BJ (cell line): ENCODE results near the gene NRGN. TPM values are rescaled to one million over a fixed set of nuclear protein-coding genes. Genes with fewer than 3 reads are reported as not detected.

Source experiments
- CTCF ChIA-PET: fragments of 350-600 bp; formaldehyde crosslinking; extraction: SDS; loops from one replicate; lab custom pipeline; 2021; ENCODE audit warnings: antibody characterized with exemption, inconsistent platforms; lab: Yijun Ruan, JAX
- POLR2A ChIA-PET: fragments of 300-600 bp; sonication (Branson Sonifier 250); formaldehyde crosslinking; extraction: SDS; loops from one replicate; lab custom pipeline; 2021; ENCODE audit warnings: antibody characterized with exemption; lab: Charles Lee
- DNase-seq: peaks from one replicate; pipeline ENCODE4 v3.0.0-alpha.2; 2011; ENCODE audit warnings: low read depth
- H3K27me3 ChIP-seq: 2 replicates; pipeline ENCODE4 v1.6.0; 2011; ENCODE audit warnings: low read length; ENCODE audit not compliant: control insufficient read depth, insufficient read depth
- H3K36me3 ChIP-seq: 2 replicates; pipeline ENCODE4 v1.5.1; 2011; ENCODE audit warnings: low read length; ENCODE audit not compliant: control insufficient read depth, insufficient read depth
- H3K4me3 ChIP-seq: 2 replicates; pipeline ENCODE4 v1.5.1; 2011; ENCODE audit warnings: low read depth, mild to moderate bottlenecking, control low read depth, low read length
- polyA plus RNA-seq: library from polyadenylated mRNA; depleted of rRNA; stranded (reverse); fragments of >200 nt; gene quantifications from 2 replicates; pipeline ENCODE4 v1.2.3, GENCODE V29; 2011
- TF ChIP-seq, protein P1 (sequence below): IDR thresholded peaks from 2 replicates; pipeline ENCODE4 v1.5.1; 2011; ENCODE audit warnings: low read depth, mild to moderate bottlenecking, control low read depth, inconsistent platforms, low read length, moderate library complexity; ENCODE audit not compliant: insufficient read depth

The NRGN gene
- polyA plus RNA-seq, 1 experiment: 1.6 TPM

DNA sequence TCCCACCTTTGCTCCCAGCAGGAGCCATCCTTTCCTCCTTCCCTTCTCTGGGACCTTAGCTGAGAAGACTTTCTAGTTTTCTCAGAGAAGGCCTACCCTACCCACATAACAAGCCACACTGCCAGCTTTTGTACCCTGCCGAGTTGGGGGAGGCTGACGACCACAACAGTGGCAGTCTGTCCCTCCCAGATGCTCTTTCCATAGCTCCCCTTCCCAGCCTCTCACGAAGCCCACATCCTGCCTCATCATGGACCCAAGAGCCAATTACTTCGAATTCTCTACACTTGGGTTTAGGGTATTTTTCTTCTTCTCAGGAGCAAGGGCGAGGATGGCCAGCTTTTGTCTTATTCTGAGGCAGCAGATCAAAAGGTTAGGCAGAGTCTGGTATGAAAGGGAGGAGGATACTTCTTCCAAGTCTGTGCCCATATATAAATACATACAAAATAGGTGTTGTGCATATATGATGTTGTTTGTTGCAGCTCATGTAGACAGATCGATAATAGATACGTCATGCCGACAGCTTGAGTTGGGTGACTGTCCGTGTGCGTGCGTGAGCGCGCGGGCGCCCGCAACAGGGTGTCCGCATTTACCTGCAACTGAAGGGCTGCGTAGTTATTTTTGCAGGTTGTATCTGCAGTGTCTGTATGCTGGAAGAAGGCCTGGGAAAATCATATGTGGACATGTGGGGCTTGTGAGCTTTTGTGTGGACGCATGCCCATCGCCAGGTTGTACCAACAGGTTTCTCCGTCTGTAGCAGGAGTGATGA is 846 bp upstream of the NRGN start:
- CTCF ChIA-PET: interaction anchor here (0.8 to 1.9 kb wide), 4 partner anchors 20 to 70 kb away, joined by 3 to 9 read pairs (median 4); no protein-coding TSS in a partner anchor
- TF ChIP-seq, protein P1, sequence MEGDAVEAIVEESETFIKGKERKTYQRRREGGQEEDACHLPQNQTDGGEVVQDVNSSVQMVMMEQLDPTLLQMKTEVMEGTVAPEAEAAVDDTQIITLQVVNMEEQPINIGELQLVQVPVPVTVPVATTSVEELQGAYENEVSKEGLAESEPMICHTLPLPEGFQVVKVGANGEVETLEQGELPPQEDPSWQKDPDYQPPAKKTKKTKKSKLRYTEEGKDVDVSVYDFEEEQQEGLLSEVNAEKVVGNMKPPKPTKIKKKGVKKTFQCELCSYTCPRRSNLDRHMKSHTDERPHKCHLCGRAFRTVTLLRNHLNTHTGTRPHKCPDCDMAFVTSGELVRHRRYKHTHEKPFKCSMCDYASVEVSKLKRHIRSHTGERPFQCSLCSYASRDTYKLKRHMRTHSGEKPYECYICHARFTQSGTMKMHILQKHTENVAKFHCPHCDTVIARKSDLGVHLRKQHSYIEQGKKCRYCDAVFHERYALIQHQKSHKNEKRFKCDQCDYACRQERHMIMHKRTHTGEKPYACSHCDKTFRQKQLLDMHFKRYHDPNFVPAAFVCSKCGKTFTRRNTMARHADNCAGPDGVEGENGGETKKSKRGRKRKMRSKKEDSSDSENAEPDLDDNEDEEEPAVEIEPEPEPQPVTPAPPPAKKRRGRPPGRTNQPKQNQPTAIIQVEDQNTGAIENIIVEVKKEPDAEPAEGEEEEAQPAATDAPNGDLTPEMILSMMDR: no peak
- DNase-seq: no peak
- POLR2A ChIA-PET: no interaction called here
- Histone ChIP-seq H3K4me3 (no peak overlapping the region), H3K36me3 (no peaks in the 10 kb centered on the region), H3K27me3 (peaks cover 30% of the 10 kb centered on the region)

DNA sequence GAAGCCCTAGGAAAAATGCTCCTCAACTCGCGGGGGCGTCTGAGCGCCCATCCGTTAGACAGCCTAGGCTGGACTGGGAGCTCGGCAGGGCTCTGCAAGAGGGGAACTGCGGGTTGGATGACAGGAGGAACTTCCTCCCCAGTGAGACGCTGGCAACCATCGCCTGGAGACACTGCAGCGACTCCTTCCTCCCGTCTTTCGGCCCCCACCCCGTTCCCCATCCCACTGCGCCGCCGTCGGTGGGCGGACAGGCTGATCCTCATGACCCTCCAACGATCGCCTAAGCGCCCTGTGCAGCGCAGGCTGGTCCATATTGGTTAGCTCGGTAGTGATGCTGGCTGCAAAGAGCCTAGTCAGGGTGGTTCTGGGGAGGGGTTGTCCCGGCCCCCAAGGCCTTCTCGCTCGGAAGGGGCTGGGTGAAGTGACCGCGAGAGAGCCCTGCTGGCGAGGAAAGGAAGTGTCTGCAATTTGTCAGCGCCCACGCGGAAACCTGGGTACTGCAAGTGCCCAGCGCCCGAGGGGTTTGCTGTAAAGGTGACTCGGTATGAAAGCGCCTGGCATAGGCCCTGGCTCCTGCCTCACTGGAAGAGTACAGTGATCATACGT is 638 bp downstream of the NRGN start:
- Histone ChIP-seq H3K36me3 (no peaks in the 10 kb centered on the region), H3K27me3 (peaks cover 34% of the 10 kb centered on the region), H3K4me3 (peak overlapping the region; percentile 48)
- TF ChIP-seq, protein P1: peak; percentile 62
- ChIA-PET POLR2A (no interaction called here), CTCF (interaction anchor here (0.6 to 1.9 kb wide), 10 partner anchors 10 to 196 kb away, joined by 3 to 5 read pairs (median 4); partner anchors contain the start of gene HEPACAM)
- no peak for DNase-seq

DNA sequence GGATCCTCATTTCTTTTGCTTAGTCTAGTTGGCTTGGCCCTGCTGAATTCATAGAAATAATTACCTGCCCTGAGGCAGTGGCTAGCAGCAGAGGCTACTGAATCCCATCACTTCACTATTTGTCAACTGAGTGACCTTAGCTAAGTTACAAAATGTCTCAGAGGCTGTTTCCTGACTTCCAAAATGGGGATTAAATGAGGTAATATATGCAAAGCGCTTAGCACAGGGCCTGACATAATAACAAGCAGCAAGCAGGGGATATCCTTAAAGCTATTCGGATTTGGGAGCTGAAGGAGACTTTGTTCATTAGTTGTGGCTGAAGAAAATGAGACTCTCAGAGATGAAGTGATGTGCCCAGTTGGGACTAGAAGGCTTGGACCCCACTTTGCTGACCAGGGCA is 2.8 kb downstream of the NRGN start:
- H3K4me3 ChIP-seq: no peak overlapping the region
- TF ChIP-seq, protein P1: no peak
- ChIA-PET POLR2A (no interaction called here), CTCF (interaction anchor here (0.6 to 2.5 kb wide), 5 partner anchors 11 to 96 kb away, joined by 3 to 7 read pairs (median 3); no protein-coding TSS in a partner anchor)
- no peak for DNase-seq
- no peaks in the 10 kb centered on the region for H3K36me3 ChIP-seq
- peaks cover 27% of the 10 kb centered on the region for H3K27me3 ChIP-seq

DNA sequence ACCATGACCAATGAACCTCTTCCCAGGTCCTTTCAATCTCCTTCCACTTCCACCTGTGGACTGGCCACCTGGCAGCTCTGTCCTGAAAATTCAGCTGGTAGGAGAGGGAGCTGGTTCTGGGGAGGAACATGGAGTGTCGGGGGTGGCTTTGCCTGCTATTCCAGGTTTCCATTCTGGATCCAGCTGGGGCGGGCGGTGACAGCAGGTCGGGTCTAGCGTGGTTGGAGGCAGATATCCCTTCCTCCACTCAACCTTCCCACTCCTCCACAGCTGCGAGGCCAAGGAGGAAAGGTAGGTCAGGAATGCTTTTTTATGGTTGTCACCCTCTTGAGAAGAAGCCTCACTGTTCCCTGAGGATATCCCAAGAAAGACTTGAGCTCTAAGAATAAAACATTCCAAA is 3.3 kb downstream of the NRGN start:
- H3K4me3 ChIP-seq: no peak overlapping the region
- ChIA-PET POLR2A (no interaction called here), CTCF (interaction anchor here (0.7 to 2.5 kb wide), 6 partner anchors 10 to 192 kb away, joined by 3 to 7 read pairs (median 4); partner anchors contain the start of gene HEPACAM)
- DNase-seq: no peak
- H3K27me3 ChIP-seq: peaks cover 24% of the 10 kb centered on the region
- H3K36me3 ChIP-seq: no peaks in the 10 kb centered on the region
- TF ChIP-seq, protein P1: no peak

DNA sequence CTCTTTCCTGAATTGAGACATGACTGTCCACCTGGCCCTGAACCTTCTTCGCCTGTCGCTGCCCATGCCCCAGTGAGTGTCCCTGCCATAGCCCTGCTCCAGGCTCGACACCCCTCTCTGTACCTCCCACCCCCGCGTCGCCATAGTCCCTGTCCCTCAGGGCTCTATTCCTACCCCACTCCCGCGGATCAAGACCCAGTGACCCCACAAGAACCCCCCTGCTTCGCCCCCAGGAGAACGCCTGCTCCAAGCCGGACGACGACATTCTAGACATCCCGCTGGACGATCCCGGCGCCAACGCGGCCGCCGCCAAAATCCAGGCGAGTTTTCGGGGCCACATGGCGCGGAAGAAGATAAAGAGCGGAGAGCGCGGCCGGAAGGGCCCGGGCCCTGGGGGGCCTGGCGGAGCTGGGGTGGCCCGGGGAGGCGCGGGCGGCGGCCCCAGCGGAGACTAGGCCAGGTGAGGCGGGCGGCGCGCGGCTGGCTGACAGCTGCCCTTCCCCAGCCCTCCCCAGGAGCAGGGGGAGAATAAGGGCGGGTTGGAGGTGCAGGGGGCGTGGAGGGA is 5.6 kb downstream of the NRGN start:
- TF ChIP-seq, protein P1: no peak
- peaks cover 14% of the 10 kb centered on the region for H3K27me3 ChIP-seq
- CTCF ChIA-PET: interaction anchor here (0.7 to 2.4 kb wide), 6 partner anchors 12 to 91 kb away, joined by 3 to 17 read pairs (median 4); partner anchors contain the start of gene ESAM
- DNase-seq: no peak
- H3K4me3 ChIP-seq: no peak overlapping the region
- POLR2A ChIA-PET: no interaction called here
- no peaks in the 10 kb centered on the region for H3K36me3 ChIP-seq
